IPS-20b (cell line): ENCODE measurements around the gene ZNF789.
"Not testable (repeated sequence)": the region's sequence is repeated elsewhere in the genome, so short reads cannot be mapped to it uniquely, and the experiment has no call there.

Experiments used
- H3K27ac ChIP-seq: one replicate; pipeline ENCODE4 v1.5.1; 2013; ENCODE audit warnings: low read length
- H3K27me3 ChIP-seq: 2 replicates; pipeline ENCODE4 v1.6.1; 2013; ENCODE audit warnings: mild to moderate bottlenecking, low read length, inconsistent platforms; ENCODE audit not compliant: insufficient read depth
- H3K36me3 ChIP-seq: 2 replicates; pipeline ENCODE4 v1.6.1; 2013; ENCODE audit warnings: low read depth, mild to moderate bottlenecking, inconsistent platforms, low read length, moderate library complexity; ENCODE audit not compliant: insufficient read depth
- H3K4me1 ChIP-seq: 2 replicates; pipeline ENCODE4 v1.6.1; 2013; ENCODE audit warnings: mild to moderate bottlenecking, control low read depth, inconsistent platforms, low read length, moderate library complexity; ENCODE audit not compliant: insufficient read depth
- H3K4me3 ChIP-seq: 2 replicates; pipeline ENCODE4 v1.5.1; 2013; ENCODE audit warnings: mild to moderate bottlenecking, low read length, inconsistent platforms
- H3K9ac ChIP-seq: 2 replicates; pipeline ENCODE4 v1.6.1; 2013; ENCODE audit warnings: low read depth, mild to moderate bottlenecking, inconsistent platforms, low read length, moderate library complexity
- H3K9me3 ChIP-seq: 2 replicates; pipeline ENCODE4 v1.6.1; 2013; ENCODE audit warnings: mild to moderate bottlenecking, low read depth, low read length, inconsistent platforms; ENCODE audit not compliant: insufficient read depth

Gene ZNF789

DNA sequence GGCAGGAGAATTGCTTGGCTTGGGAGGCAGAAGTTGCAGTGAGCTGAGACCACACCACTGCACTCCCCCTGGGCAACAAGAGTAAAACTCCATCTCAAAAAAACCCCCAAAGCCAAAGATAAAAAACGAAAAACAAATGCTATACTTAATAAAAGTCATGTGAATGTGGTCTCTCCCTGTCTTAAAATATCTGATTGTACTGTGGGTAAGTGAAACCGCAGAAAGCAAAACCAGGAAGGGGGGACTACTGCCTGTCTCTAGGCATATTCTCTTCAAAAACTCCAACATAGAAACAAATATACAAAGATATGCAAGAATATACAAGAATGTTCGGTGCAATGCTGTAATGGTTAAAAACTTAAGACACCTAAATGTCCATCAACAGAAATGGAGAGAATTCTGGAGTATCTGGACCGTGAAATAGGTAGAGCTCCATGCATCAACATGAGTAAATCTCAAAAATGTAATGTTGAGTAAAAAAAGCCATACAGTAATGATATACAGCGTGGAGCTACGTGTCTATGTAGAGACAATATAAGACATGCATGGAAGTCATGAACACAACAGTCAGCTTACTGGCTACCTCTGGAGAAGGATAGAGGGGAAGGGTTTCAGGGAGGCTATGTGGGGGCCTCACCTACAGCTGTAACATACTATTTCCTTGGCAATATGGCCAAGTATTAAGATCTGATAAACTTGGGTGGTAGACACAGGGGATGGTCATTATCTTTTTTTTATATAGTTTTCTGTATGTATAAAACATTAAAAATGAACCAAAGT lies 25.3 kb downstream of the ZNF789 start:
- Histone ChIP-seq H3K27me3 (no peaks in the 10 kb centered on the region), H3K9me3 (peaks cover 19% of the 10 kb centered on the region), H3K36me3 (peaks cover 29% of the 10 kb centered on the region), H3K9ac (no peak overlapping the region), H3K4me1 (peaks cover 9% of the 10 kb centered on the region), H3K4me3 (peak overlapping the region; percentile 87), H3K27ac (no peak overlapping the region)

DNA sequence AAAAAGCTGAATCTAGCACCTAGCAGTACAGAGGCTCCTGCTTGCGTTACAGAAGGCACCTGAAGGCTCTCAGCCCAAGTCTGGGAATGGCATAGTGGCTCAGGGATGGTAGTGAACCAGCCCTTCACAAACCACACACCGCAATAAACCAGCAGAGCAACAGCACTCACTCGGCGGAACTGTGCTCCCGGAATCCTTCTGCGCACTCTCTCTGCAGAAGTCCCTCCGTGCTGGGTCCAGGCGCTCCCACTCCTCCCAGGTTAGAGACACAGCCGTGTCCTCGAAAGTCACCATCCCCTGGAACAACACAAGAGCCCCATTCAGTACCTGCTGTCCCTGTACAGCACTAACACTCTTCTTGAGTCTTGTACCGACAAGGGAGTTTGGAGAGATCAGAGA lies 25.9 kb downstream of the ZNF789 start:
- H3K9me3 ChIP-seq, result peaks cover 13% of the 10 kb centered on the region
- peak overlapping the region; percentile 87 for H3K4me3 ChIP-seq
- peaks cover 9% of the 10 kb centered on the region for H3K4me1 ChIP-seq
- H3K27ac ChIP-seq, result no peak overlapping the region
- H3K36me3 ChIP-seq, result peaks cover 23% of the 10 kb centered on the region
- no peaks in the 10 kb centered on the region for H3K27me3 ChIP-seq
- H3K9ac ChIP-seq, result no peak overlapping the region

DNA sequence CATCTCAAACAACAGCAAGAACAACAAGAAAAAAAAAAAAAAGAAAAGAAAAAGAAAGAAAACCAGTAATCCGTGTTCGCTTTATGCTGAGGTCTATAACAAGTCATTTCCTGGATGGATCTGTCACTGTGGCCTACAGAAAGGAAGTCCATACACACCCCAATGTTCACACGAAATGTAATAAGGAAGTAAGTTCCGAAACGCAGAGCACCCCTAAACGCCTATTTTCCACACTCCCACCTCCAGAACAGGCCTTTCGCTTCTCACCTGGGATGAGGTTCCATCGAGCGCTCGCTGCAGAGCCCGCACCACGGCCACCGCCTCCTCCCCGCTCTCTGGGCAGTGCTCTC lies 26.7 kb downstream of the ZNF789 start:
- H3K9me3 ChIP-seq, result peaks cover 5% of the 10 kb centered on the region
- peak overlapping the region; percentile 16 for H3K27ac ChIP-seq
- peak overlapping the region; percentile 87 for H3K4me3 ChIP-seq
- H3K4me1 ChIP-seq, result peaks cover 9% of the 10 kb centered on the region
- H3K9ac ChIP-seq, result peak overlapping the region; percentile 86; the same call in 1 of the 2 replicates
- no peaks in the 10 kb centered on the region for H3K27me3 ChIP-seq
- peaks cover 15% of the 10 kb centered on the region for H3K36me3 ChIP-seq

DNA sequence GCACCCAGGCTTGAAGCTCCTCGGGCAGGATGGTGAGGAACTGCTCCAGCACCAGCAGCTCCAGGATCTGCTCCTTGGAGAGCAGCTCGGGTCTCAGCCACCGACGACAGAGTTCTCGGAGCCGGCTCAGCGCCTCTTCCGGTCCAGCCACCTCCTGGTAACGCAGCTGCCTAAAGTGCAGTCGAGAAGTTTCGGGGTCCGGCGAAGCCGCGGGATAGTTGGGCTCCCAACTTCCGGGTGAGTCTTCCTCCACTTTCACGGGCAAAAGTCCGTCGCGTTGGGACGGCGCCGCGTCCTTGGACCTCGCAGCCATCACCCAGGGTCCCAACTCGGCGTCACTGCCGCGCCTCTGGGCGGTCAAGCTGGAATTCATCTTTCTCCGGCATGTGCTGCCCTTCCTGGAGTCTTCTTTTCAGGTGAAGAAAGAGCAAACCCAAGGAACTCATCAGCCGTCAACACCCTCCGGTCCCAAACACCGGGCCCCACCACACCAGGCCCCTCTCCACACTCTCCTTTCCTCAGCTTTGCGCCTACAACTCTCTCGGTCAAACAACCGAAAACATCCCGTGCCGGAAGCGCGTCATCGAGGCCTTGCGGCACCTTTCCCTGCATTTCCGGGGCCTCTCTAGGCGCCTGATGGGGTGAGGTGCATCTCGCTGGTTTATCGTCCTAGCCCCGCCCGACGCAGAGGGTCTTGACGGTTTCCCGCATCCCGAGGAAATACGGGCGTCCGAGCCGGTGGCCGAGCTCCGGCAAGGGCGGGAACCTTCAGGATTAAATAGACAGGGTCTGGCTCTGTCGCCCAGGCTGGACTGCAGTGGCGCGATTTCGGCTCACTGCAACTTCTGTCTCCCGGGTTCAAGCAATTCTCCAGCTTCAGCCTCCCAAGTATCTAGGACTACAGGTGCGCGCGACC lies 27.3 kb downstream of the ZNF789 start, which contains the start of gene ZNF394:
Gene ZNF394, minus strand, starts transcription at position 561 of the 916 bp plus-strand sequence. Its CDS starts 188 bp downstream, at position 373.
- Histone ChIP-seq H3K27ac (peak within 1 kb of the TSS; percentile 16), H3K27me3 (no peaks in the 10 kb centered on the region), H3K9ac (peak within 1 kb of the TSS; percentile 86; the same call in 1 of the 2 replicates), H3K9me3 (no peaks in the 10 kb centered on the region; the same call in 1 of the 2 replicates), H3K4me1 (peaks cover 9% of the 10 kb centered on the region), H3K36me3 (peaks cover 13% of the 10 kb centered on the region), H3K4me3 (peak within 1 kb of the TSS; percentile 87)

DNA sequence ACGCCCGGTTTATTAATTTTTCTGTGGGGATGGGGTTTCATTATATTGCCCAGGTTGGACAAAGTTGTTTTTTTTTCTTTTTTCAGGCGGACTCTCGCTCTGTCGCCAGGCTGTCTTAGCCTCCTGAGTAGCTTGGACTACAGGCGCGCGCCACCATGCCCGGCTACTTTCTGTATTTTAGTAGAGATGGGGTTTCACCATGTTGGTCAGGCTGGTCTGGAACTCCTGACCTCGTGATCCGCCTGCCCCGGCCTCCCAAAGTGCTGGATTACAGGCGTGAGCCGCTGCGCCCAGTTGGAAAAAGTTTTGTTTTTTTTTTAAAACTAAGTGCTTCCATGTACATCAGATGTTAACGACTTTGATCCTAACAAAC lies 27.9 kb downstream of the ZNF789 start:
- Histone ChIP-seq H3K36me3 (peaks cover 13% of the 10 kb centered on the region), H3K27ac (no peak overlapping the region), H3K9me3 (no peaks in the 10 kb centered on the region), H3K4me3 (peak overlapping the region; percentile 87), H3K27me3 (no peaks in the 10 kb centered on the region), H3K4me1 (peaks cover 9% of the 10 kb centered on the region), H3K9ac (peak overlapping the region; percentile 86; the same call in 1 of the 2 replicates)

DNA sequence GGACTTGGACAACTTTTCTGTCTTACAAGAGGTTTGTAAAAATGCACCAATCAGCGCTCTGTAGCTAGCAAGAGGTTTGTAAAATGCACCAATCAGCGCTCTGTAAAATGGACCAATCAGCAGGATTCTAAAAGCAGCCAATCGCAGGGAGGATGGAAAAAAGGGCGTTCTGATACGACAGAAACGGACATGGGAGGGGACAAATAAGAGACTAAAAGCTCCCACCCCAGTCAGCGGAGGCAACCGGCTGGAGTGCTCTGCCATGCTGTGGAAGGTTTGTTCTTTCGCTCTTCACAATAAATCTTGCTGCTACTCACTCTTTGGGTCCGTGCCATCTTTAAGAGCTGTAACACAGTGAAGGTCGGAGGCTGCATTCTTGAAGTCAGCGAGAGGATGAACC lies 28.5 kb downstream of the ZNF789 start:
- Histone ChIP-seq H3K36me3 (peaks cover 11% of the 10 kb centered on the region), H3K4me3 (peak overlapping the region; percentile 87)
- H3K9me3 ChIP-seq, H3K9ac ChIP-seq, H3K4me1 ChIP-seq, H3K27ac ChIP-seq, H3K27me3 ChIP-seq: not testable (repeated sequence)

DNA sequence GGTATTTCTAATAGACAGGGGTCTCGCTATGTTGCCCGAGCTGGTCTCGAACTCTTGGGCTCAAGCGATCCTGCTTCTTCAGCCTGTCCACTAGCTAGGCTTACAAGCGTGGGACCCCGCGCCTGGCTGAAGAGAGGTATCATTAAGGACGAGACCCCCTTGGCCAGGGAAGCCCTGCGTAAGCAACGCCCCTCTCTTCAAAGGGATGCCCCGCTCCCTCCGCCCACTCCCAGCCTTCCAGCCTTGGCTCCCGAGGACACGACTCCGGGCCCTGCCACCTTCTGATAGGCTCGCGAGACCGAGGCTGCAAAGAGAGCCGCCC lies 31.6 kb downstream of the ZNF789 start:
- no peaks in the 10 kb centered on the region; the same call in 1 of the 2 replicates for H3K4me1 ChIP-seq
- H3K4me3 ChIP-seq, result peak overlapping the region; percentile 98; the same call in 1 of the 2 replicates
- H3K9ac ChIP-seq, result peak overlapping the region; percentile 41; the same call in 1 of the 2 replicates
- no peaks in the 10 kb centered on the region for H3K9me3 ChIP-seq
- H3K27me3 ChIP-seq, result no peaks in the 10 kb centered on the region
- peaks cover 3% of the 10 kb centered on the region; the same call in 1 of the 2 replicates for H3K36me3 ChIP-seq
- no peak overlapping the region for H3K27ac ChIP-seq

DNA sequence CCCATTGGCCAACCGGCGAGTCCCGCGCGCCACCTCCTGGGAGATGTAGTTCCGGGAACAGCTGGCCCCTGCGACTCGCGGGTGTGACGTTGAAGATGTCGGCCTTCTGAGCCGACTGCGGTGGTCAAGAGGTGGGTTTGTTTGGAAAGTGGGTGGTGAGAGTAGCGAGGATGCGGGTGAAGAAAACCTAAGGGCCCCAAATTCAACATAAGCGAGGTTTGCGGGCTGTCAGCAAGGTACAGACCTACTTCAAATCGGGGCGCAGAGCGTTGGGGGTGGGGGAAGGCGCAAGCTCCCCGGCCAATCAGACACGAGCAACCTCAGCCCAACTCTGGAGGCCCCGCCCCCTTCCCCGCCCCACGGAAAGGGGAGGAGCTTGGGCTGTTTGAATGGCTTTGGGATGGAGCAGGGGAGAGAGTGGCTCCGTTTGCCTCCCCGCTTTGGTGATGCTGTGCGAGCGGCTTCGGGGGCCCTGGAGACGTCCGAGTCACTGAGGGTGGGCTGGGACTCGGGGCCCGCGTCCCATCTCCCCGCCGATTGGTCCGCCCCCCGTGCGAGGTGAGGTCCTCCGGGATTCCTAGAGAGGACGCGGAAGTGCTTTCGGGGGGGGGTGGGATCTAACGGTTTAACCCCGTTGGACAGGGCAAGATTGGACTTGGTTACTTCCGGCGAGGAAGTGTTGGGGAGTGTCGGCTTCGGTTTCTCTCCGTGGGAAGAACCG lies 32.1 kb downstream of the ZNF789 start, which contains the start of gene ZKSCAN5:
Gene ZKSCAN5, plus strand, starts transcription at position 60 of the 721 bp plus-strand sequence. CDS start 1,383 bp downstream, outside the sequence.
- H3K27me3 ChIP-seq, result no peaks in the 10 kb centered on the region
- peaks cover 3% of the 10 kb centered on the region; the same call in 1 of the 2 replicates for H3K36me3 ChIP-seq
- H3K9ac ChIP-seq, result peak within 1 kb of the TSS; percentile 81; the same call in 1 of the 2 replicates
- H3K4me1 ChIP-seq, result no peaks in the 10 kb centered on the region; the same call in 1 of the 2 replicates
- peak within 1 kb of the TSS; percentile 98 for H3K4me3 ChIP-seq
- H3K9me3 ChIP-seq, result no peaks in the 10 kb centered on the region
- H3K27ac ChIP-seq, result peak within 1 kb of the TSS; percentile 75

DNA sequence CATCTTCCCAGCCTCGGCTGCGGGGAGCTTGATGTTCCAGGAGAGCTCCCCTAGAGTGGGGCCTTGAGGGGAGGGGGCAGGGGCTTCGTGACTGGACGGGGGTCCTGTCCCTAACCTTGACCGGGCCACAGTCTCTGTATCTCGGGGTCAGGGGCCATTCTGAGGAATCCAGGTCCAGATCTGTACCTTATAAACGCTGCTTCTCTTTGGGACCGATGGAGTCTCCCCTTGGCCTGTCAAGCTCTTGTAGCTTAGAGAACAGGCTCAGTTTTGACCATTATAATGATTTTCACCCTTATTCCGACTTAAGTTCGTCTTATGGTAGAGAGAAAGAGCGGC lies 32.6 kb downstream of the ZNF789 start:
- H3K9ac ChIP-seq, result peak overlapping the region; percentile 81; the same call in 1 of the 2 replicates
- H3K9me3 ChIP-seq, result no peaks in the 10 kb centered on the region
- H3K27ac ChIP-seq, result peak overlapping the region; percentile 75
- peaks cover 3% of the 10 kb centered on the region; the same call in 1 of the 2 replicates for H3K36me3 ChIP-seq
- H3K4me3 ChIP-seq, result peak overlapping the region; percentile 98
- no peaks in the 10 kb centered on the region for H3K27me3 ChIP-seq
- no peaks in the 10 kb centered on the region; the same call in 1 of the 2 replicates for H3K4me1 ChIP-seq

DNA sequence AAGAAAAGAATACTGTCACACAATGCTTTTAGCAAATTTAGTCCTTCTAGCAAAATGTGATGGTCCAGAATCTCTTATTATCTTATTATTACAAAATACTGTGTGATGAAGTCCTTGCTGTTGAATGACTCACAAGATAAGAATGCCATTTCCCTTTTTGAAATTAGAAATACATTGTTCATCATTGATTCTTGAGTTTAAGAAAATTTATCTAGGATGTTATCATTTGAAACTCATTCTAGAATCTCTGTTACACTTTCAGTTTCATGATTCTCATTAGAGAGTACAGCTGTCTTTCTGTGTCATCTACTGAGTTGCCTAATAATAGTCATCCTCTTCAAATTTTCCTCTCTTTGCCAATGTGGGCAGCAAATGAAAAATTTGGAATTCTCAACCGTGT lies 41.4 kb downstream of the ZNF789 start:
- Histone ChIP-seq H3K4me3 (no peak overlapping the region), H3K27me3 (no peaks in the 10 kb centered on the region), H3K36me3 (peaks cover 43% of the 10 kb centered on the region), H3K9ac (no peak overlapping the region), H3K27ac (no peak overlapping the region), H3K4me1 (no peaks in the 10 kb centered on the region), H3K9me3 (no peaks in the 10 kb centered on the region)

DNA sequence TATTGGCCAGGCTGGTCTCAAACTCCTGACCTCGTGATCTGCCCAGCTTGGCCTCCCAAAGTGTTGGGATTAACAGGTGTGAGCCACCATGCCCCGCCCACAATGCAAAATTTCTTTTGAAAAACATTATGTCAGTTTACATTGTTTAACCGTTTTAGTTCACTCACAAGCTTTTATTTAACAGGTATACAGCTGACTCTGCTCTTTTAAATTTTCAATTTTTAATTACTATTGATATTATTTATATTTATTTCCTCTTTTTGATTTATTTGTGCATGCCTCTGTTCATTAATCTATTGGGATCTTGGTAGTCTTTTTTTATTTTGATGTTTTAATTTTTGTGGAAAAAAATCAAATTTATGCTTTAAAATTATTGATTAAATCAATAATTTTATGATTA lies 48.7 kb downstream of the ZNF789 start:
- Histone ChIP-seq H3K4me1 (no peaks in the 10 kb centered on the region), H3K9ac (no peak overlapping the region), H3K27me3 (no peaks in the 10 kb centered on the region), H3K27ac (no peak overlapping the region), H3K36me3 (peaks cover 42% of the 10 kb centered on the region), H3K9me3 (no peaks in the 10 kb centered on the region), H3K4me3 (no peak overlapping the region)
